ENCODE measurements around the gene FAM3C.
"Not testable (repeated sequence)": the region's sequence is repeated elsewhere in the genome, so short reads cannot be mapped to it uniquely, and the experiment has no call there.

The FAM3C gene

GRCh38 chr7:121395961-121396757, at the start of gene FAM3C:
TSS of gene FAM3C (minus strand) at chr7:121396308. CDS start at chr7:121382969, 13,339 bp downstream.
- peak; percentile 69 for DNase-seq

GRCh38 chr7:121442845-121443244, 46.7 kb upstream of the FAM3C start:
- no peak for DNase-seq

DNA sequence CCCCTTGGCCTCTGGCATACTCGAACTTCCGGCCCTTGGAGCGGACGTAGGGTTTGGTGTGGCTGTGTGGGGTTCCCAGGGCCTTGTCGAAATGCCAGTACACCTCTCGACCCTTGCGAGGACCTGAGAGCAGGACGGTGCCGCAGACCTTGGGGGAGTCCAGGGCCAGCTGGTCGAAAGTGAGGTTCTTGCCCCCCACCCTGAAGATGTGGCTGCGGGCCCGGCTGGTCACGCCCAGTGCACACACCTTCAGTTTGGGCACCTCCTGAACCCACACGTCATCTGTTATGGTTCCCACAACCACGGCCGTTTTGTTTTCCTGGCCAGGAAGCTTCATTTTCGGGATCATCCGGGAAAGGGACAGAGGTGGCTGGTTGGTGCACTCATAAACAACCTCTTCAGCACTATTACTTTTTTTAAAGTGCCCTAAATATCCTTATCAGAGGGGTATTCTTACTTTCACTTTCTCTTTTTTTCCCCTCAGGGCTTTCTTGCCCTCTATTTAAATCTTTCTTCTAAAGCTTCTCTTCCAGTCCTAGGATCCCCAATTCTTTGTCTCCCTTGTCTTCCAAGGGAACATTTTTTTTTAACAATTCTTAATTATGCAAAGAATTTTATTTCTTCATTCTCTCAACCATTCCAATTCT, 44.9 kb upstream of the FAM3C start:
- no peak for DNase-seq

GRCh38 chr7:121438043-121438955, 42.2 kb upstream of the FAM3C start:
- DNase-seq: not testable (repeated sequence)

DNA sequence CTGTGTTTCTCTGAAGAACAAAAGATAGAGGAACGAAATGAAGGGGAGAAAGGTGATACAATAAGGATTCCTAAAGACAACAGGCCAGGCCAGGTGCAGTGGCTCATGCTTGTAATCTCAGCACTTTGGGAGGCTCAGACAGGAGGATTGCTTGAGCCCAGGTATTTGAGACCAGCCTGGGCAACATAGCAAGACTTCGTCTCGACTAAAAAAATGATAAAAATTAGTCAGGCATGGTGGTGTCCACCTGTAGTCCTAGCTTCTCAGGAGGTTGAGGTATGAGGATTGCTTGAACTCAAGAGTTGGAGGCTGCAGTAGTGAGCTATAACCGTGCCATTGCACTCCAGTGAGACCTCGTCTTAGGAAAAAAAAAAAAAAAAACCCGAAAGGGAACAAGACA, 41.4 kb upstream of the FAM3C start:
- DNase-seq: no peak

DNA sequence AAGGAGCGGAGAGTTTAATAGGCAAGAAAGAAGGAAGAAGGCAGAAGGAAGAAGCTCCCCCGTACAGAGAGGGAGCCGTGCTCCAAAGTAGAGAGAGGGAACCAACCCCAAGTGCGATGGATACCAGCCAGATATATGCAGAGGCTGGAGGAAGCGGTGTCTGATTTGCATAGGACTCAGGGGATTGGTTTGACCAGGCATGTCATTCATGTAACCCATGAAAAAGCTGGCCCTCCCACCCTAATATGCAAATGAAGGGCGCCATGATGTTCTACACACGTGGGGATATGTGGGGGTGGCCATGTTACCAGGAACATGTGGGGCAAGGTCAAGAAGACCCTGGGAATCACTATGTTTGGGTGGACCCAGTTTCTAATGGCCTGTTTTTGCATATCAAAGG, 40.6 kb upstream of the FAM3C start:
- DNase-seq: no peak

- no peak for DNase-seq
Observed at GRCh38 chr7:121436136-121436535, 40.0 kb upstream of the FAM3C start.

DNA sequence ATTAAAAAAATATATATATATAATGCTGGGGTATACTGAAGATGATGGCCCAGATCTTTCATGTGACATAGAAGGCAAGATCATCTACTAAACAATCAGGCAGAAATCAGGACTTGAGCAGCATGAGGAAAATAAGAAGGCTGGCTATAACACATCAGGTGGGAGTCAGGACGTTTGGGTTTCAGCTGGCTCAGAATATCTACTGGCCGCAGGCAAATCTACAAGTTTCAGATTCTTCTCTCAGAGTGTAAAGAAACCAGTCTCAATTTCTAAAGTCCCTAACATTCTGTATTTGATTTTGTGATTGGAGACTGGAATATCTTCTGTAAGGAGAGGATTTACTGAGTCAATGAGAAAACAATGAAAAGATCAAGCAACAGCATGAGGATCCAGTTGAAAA, 37.7 kb upstream of the FAM3C start:
- no peak for DNase-seq

GRCh38 chr7:121432486-121432885, 36.4 kb upstream of the FAM3C start:
- not testable (repeated sequence) for DNase-seq

DNA sequence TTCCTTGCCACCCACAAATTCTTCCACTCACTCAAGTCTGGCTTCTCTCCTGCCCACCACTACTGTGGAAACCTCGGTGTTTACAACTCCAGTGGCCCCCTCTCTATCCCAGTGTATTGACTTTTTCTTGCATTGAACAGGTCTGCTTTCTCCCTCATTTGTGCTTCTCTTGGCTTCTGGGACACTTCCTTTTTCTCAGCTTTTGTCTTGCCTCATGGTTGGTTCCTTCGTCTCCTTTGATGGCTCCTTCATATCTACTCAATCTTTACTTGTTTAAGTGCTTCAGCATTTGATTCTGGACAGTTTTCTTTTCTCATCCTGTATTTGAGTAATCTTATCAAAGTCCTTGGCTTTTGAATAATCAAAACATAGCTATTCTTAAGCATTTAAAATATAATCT, 35.9 kb upstream of the FAM3C start:
- DNase-seq: no peak

DNA sequence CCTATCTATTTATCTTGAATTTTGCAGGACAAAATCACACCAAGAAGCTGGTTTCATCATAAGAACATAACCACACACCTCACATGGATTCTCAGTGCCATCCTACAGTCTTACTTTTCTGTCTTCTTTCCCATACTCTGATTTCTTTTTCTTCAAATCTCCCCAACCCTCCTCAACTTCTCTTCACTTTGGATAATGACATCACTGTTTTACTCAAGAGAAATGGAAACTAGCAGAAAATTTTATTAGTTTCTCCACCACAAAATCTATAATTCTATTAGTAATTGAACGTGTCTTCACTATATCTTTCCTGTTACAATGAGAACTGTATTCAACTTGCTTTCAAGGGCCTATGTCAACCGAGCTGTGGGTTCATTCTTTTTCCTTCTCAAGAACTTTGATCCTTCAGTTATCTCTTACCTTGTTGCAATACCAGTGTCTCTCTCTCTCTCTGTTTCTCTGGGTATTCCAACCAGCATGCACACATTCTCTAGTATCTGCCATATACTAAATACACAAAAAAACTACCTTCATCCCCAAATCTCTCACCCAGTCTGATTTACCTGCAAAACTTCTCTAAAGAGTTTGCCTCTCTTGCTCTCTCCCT, 35.4 kb upstream of the FAM3C start:
- DNase-seq: no peak

DNA sequence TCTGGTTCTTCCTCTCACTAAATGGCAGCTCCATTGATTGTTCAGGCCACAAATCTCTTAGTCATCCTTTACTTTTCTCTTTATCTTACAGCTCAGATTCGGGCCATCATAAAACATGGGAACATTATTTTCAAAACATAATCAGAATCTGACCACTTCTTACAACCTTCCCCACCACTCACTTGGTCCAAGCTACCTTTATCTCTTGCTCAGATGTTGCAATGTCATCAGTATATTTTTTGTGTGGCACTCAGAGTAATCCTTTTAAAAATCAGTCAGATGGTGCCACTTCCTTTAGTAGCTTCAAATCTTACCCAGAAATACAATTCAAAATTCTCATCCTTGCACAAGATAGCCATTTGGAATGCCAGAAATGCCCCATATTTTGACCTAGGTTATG, 34.5 kb upstream of the FAM3C start:
- DNase-seq: no peak

- DNase-seq: no peak
Observed at GRCh38 chr7:121429798-121430197, 33.7 kb upstream of the FAM3C start.

- no peak for DNase-seq
Observed at GRCh38 chr7:121428855-121429489, 32.9 kb upstream of the FAM3C start.

DNA sequence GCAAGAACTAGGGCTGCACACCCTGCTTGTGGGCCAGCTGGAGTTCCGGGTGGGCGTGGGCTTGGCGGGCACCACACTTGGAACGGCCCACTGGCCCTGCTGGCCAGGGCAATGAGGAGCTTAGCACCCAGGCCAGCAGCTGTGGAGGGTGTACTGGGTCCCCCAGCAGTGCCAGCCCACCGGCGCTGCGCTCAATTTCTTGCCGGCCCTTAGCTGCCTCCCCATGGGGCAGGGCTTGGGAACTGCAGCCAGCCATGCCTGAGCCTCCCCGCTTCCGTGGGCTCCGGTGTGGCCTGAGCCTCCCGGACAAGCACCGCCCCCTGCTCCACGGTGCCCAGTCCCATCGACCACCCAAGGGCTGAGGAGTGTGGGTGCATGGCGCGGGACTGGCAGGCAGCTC, 25.6 kb upstream of the FAM3C start:
- not testable (repeated sequence) for DNase-seq

GRCh38 chr7:121420976-121421375, 24.9 kb upstream of the FAM3C start:
- DNase-seq: no peak

DNA sequence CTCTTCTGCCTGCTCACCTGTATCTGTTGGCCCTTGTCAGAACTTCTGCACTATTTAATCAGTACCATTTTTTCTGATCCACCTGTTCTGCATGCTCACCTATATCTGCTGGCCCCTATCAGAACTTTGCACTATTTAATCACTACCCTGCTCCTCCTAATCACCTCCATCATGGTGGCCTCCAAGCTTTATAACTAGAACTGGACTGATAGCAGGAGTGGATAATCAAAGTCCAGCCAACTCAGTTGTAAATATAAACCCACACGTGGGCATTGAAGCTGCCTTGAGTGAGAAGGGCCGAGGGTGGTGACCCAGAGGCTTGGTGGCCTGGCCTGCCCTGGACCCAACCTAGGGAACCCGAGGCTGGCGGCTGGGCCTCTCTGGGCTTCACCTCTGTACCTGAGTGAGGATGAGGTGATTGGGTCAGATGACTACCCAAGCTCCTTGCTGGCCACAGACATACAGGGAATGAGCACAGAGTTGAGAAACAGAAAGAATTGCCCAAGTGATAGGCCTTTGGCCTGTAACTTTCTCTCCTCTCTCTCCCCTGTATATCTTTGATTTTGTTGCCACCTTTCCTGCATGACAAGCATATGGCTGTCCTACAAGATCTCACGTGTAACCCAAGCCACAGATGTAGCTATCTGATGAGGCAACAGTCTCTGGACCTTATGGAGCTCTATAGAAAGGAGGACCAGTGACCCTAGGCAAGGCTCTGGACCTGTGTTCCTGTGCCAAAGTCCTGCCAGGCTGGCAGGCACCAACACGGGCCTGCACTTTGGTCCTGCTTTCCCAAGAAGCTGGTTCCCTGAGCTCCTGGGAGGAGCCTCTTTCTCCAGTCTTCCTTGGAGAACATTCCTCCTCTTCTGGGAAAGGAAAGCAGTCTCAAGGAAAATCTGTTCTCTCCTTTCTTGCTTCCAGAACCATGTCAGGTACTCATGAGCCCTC, 23.4 kb upstream of the FAM3C start:
- no peak for DNase-seq

DNA sequence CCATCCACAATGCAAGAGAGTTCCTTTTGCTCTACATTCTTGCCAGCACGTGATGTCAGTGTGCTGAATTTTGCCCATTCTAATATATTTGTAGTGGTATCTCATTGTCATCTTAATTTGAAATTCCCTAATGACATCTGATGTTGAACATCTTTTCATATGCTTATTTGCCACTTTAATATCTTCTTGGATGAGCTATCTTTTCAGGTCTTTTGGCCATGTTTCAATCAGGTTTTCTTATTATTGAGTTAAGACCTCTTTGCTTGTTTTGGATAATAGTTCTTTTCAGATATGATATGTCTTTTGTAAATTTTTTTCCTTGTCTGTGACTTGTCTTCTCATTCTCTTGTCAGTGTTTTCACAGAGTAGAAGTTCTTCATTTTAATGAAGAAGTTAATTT, 20.4 kb upstream of the FAM3C start:
- DNase-seq: no peak

GRCh38 chr7:121414436-121414835, 18.3 kb upstream of the FAM3C start:
- no peak for DNase-seq

DNA sequence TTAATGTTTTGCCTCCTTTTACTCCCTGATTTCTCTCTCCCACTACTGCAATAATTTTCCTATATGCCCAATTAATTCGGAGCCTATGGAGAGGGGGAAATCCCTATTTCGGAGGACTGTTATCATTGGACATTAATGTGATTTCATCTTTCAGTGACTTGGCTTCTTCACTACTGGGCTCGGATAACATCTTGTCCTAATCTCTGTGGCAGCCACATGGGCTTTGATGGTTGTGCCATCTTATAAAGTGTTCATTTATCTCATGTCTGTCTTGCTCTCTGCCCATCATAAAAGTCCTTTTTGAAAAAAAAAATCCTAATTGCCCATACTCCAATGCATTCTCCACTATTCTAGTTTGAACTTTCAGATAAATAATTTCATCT, 15.5 kb upstream of the FAM3C start:
- no peak for DNase-seq

GRCh38 chr7:121410829-121411596, 14.9 kb upstream of the FAM3C start:
- DNase-seq: no peak

Data from amniotic stem cell (primary cell).